ENCODE data around the gene TAPBP.
"Not testable (repeated sequence)": the region's sequence is repeated elsewhere in the genome, so short reads cannot be mapped to it uniquely, and the experiment has no call there.

The TAPBP gene

DNA sequence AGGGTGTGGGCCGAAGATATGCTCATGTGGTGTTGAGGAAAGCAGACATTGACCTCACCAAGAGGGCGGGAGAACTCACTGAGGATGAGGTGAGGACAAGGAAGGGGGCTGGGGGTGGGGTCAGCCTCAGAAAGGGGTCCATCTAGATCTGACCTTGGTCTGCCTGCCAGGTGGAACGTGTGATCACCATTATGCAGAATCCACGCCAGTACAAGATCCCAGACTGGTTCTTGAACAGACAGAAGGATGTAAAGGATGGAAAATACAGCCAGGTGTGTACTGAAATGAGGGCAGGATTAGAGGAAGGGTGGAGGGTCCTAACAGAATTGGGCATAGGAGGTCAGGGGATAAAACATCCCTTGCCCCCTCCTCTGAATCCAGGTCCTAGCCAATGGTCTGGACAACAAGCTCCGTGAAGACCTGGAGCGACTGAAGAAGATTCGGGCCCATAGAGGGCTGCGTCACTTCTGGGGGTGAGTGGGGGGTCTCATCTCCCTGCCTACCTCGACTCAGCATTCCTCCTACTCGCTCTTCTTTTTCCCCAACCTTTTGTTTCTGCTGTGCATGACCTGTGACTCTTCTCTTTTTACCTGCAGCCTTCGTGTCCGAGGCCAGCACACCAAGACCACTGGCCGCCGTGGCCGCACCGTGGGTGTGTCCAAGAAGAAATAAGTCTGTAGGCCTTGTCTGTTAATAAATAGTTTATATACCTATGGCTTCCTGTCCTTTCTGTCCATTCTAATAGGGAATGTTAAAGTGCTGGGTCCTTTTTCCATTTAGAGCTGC, 37.9 kb downstream of the TAPBP start:
- DNase-seq = not testable (repeated sequence)

DNA sequence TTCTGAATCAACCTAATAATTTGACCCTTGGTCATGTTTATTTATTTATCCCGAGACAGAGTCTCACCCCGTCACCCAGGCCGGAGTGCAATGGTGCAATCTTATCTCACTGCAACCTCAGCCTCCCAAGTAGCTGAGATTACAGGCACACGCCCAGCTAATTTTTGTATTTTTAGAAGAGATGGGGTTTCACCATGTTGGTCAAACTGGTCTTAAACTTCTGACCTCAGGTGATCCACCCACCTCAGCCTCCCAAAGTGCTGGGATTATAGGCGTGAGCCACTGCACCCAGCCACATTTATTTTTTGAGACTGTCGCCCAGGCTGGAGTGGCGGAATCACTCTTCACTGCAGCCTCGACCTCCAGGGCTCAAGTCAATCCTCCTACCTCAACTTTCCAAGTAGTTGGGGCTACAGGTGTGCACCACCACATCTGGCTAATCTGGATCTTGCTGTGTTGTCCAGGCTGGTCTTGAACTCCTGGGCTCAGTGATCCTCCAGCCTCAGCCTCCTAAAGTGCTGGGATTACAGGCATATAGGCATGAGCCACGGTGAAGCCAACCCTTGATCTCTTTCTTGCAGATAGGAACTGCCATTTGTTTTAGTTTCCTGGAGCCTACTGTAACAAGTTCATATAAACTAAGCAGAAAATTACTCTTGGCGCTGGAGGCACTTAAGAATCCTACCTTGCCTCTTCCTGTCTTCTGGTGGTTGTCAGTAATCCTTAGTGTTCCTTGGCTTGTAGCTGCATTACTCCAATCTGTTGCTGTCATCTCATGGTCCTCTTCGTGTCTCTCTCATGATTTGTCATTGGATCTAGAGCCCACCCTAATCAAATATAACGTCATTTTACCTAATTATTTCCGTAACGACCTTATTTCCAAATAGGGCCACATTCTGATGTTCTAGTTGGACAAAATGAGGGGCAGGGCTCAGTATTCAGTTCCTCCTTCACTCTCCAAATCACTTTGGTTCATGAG, 39.7 kb downstream of the TAPBP start:
- no peak for DNase-seq

DNA sequence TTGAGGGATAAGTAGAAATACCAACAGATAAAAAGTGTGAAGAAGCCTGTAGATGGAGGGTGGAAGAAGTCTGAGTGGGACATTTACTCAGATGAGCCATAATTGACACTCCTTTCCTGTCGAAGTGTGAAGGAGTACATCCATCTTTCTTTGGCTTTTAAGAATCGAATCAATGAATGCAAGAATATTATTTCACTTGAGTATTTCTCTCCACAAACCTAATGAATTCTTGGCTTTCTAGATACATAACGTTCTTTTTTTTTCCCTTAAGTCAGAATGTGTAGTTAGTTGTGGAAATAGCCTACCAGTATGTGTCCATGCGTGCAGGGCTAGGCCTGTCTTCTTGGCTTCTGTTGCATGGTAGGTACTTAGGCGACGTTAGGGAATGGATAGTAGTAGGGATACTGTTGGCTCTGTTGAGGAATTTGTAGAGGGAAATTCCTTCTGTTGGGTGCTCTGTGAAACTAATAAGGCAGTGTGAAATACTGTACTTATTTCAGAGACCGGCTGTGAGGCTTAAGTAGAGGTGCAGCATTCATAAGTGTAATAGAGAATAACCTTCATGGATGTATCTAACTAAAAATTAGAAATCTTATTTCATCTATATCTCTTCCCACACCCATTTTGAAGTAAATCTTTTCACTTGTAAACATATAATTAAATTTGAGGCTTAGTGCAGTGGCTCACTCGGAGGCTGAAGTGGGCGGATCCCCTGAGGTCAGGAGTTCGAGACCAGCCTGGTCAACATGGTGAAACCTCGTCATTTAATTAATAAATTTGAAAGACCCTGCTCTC, 40.6 kb downstream of the TAPBP start:
- no peak for DNase-seq

DNA sequence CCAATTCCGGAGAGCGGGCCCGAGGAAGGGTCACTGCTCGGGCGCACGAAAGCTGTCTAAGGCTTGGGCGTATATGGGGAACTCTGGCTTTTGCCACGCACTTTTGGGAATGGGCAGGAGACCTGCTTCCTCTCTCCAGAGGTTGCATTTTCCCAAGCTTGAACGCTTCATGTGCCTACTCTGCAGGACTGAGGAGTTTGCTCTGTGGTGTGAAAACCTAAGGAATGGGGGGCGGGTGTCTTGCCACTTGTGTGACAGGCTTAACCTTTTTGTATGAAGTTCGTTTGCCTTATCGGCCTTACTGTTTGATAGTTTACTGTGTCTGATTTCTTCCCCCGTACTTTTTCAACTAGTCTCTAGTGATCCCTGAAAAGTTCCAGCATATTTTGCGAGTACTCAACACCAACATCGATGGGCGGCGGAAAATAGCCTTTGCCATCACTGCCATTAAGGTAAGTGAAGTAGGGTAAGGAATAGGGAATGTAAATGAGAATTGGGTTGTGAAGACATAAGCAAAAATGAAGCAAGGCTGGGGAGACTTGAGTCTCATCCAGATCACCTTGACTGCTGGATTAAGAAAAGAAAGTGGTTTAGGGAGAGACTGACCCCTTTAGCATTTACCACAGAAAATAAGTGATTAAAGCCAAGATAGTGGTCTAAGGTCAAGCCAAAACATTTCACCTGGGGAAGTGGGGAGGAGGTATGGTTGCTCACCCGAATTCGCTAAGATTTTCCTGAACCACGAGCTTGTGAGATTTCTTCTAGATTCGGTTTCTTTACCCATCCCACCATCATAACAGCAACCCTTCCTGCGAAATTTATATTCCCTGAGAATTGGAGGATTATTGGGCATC, 41.4 kb downstream of the TAPBP start:
- DNase-seq = no peak

- peak; percentile 97 for DNase-seq
These were observed 42.2 kb downstream of the TAPBP start, which contains the start of the genes RPS18 and VPS52 for GRCh38 chr6:33271468-33272274. Gene RPS18, plus strand, starts transcription at chr6:33272075. Its CDS starts 45 bp downstream, at chr6:33272120. Gene VPS52, minus strand, starts transcription at chr6:33271876. Its CDS starts 201 bp downstream, at chr6:33271675.

GRCh38 chr6:33271117-33271467, 42.8 kb downstream of the TAPBP start:
- no peak for DNase-seq

- DNase-seq = no peak
These were observed 49.9 kb downstream of the TAPBP start for GRCh38 chr6:33264015-33264414.

- DNase-seq = not testable (repeated sequence)
These were observed 51.4 kb downstream of the TAPBP start for GRCh38 chr6:33262490-33262889.

GRCh38 chr6:33259032-33259431, 54.8 kb downstream of the TAPBP start:
- no peak for DNase-seq

DNA sequence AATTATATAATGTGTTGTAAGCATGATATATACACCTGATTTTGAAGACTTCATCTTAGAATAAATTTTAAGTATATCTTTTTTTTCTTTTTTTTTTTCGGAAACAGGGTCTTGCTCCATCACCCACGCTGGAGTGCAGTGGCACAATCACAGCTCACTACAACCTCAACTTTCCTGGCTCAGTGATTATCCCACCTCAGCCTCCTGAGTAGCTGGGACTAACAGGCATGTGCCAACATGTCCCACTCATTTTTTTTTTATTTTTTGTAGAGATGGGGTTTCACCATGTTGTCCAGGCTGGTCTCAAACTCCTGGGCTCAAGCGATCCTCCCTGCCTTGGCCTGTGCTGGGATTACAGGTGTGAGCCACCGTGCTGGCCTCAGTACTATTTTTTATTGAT, 59.3 kb downstream of the TAPBP start:
- no peak for DNase-seq

DNA sequence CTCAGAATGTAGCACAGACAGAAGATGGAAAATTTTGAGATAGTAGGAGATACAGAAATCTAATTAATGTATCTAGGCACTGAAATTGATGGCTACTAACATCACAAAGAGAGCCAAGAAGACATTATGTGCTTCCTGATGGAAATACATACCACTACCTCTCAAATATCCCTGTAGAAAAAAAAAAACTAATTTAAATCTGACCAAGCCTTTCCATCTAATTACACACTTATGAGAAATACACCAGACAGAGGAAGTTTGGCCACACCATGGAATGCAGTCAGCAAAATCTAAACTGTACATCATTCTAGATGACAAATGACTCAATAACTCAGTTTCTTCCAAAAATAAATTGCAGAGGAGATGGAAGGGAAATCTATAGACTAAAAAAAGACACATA, 61.1 kb downstream of the TAPBP start:
- DNase-seq = no peak

GRCh38 chr6:33251395-33252012, 62.4 kb downstream of the TAPBP start:
- no peak for DNase-seq

GRCh38 chr6:33250731-33251130, 63.1 kb downstream of the TAPBP start:
- no peak for DNase-seq

DNA sequence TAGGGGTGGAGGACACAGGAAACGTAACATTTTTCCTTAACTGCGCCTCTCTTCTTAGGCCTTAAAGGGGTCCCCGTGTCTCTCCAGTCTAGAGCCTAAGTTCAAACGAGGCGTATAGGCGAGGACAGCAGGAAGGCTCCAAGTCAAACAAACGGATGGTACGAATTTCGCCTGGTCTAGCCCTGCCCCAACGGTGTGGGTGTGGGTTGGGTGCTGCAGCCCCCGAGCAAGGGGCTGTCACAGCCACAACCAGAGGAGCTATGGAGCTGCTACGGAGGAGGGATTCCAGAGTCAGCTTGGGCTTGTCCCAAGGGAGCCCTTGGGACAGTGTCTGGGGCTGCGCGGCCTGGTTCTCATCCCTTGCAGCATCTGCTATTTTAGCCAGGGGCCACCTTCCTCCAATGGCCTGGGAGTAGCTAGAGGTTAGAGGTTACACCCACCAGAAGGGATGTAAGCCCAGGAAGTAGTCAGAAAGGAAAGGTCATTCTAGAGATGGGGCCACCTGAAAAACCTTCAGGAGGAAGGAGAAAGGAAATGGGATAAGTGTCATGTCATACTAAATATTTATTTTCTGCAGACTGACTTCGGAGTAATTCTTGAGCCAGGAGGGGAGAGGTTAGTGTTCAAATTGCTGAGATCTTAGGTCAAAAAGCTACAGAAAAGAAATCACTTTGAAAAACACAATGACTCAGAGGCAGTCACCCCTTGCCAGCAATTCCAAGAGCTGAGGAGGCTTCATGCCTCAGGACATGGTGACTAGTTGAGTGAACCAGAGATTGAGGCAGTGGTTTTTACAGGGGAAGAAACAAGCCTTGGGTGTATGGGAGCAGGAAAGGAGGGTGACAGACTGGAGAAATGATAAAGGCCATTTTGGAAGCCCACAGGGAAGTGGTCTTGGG, 63.9 kb downstream of the TAPBP start:
- DNase-seq = no peak

Data from CD4-positive, alpha-beta T cell treated with Interleukin-15 for 1 hour (primary cell).